ENCODE results near the gene LINC01488. TPM values are rescaled to one million over a fixed set of nuclear protein-coding genes. Genes with fewer than 3 reads are reported as not detected.

Gene LINC01488
- total and polyA plus RNA-seq, 2 experiments from 2014 or later = not detected

DNA sequence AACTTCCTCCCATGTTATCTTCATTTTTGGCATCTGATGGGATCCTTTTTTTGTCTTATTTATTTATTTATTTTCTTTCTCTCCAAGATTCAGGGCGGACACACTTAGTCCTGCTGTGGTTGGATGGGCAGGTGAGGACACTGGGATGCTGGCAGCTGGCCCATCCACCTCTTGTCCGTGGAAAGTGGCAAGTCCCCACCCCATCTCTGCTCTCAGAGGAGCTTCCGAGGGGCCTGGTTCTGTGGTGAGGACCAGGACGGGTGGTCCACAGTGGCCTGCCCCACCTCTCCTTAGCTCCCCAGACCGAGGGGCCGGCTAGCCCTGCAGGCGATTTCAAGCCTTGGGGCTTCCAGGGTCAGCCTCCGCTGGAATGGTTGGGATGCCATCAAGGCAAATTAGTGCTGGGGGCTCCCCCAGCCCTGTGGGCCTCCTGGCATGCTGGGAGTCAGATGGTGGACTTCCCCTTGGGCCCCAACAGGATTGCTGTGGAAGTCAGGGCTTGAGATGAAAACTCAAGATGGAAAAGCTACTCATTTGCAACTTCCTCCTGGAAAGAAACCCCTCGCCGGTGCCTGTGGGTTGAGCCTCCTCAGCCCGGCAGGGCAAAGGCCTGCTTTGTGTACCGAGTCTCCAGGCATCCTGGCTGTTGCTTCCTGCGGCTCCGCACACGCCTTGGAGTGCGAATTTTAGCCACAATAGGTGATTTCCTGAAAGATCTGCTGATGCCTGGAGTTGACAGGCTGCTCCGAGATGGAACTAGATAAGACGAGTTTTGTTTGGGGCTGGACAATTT is 31.2 kb upstream of the LINC01488 start:
- Mint-ChIP-seq H3K36me3 (ENCODE audit: low read depth) (peaks cover 4% of the 10 kb centered on the region; the same call in 2 of the 3 replicates), H3K27me3 (ENCODE audit: insufficient read depth, low read depth, poor library complexity) (peaks cover 5% of the 10 kb centered on the region), H3K4me1 (peaks cover 13% of the 10 kb centered on the region), H3K4me3 (no peak overlapping the region), H3K27ac (no peak overlapping the region), H3K9me3 (no peaks in the 10 kb centered on the region)
- Histone ChIP-seq H2AFZ (no peak overlapping the region), H3K27me3 (ENCODE audit: insufficient read depth) (no peaks in the 10 kb centered on the region), H4K20me1 (replicated peaks; ENCODE audit: insufficient read depth) (no peaks in the 10 kb centered on the region), H3K4me3 (no peak overlapping the region), H3K79me2 (replicated peaks; ENCODE audit: insufficient read depth) (no peaks in the 10 kb centered on the region), H3K9me2 (ENCODE audit: insufficient read depth) (0 out of 2 replicates have a peak, but pooled peaks cover 10% of the 10 kb centered on the region), H3K36me3 (ENCODE audit: insufficient read depth) (no peaks in the 10 kb centered on the region), H3F3A (replicated peaks; ENCODE audit: low read depth) (no peaks in the 10 kb centered on the region), H3K4me2 (no peak overlapping the region), H3K27ac (ENCODE audit: low read depth) (no peak overlapping the region), H3K4me1 (ENCODE audit: insufficient read depth) (no peaks in the 10 kb centered on the region)
- DNase-seq (ENCODE audit: low spot score) (no peak), ATAC-seq (no peak)
- TF ChIP-seq, protein P1, sequence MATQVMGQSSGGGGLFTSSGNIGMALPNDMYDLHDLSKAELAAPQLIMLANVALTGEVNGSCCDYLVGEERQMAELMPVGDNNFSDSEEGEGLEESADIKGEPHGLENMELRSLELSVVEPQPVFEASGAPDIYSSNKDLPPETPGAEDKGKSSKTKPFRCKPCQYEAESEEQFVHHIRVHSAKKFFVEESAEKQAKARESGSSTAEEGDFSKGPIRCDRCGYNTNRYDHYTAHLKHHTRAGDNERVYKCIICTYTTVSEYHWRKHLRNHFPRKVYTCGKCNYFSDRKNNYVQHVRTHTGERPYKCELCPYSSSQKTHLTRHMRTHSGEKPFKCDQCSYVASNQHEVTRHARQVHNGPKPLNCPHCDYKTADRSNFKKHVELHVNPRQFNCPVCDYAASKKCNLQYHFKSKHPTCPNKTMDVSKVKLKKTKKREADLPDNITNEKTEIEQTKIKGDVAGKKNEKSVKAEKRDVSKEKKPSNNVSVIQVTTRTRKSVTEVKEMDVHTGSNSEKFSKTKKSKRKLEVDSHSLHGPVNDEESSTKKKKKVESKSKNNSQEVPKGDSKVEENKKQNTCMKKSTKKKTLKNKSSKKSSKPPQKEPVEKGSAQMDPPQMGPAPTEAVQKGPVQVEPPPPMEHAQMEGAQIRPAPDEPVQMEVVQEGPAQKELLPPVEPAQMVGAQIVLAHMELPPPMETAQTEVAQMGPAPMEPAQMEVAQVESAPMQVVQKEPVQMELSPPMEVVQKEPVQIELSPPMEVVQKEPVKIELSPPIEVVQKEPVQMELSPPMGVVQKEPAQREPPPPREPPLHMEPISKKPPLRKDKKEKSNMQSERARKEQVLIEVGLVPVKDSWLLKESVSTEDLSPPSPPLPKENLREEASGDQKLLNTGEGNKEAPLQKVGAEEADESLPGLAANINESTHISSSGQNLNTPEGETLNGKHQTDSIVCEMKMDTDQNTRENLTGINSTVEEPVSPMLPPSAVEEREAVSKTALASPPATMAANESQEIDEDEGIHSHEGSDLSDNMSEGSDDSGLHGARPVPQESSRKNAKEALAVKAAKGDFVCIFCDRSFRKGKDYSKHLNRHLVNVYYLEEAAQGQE (IDR thresholded peaks at IDR 0.05; ENCODE audit: unreplicated experiment) = no peak
- no peak for TF ChIP-seq CREB1 (CRISPR knock-in tag; IDR thresholded peaks at IDR 0.05; ENCODE audit: low read depth)
- no peak for TF ChIP-seq ZNF114 (CRISPR knock-in tag; IDR thresholded peaks at IDR 0.05)
- TF ChIP-seq, protein P2, sequence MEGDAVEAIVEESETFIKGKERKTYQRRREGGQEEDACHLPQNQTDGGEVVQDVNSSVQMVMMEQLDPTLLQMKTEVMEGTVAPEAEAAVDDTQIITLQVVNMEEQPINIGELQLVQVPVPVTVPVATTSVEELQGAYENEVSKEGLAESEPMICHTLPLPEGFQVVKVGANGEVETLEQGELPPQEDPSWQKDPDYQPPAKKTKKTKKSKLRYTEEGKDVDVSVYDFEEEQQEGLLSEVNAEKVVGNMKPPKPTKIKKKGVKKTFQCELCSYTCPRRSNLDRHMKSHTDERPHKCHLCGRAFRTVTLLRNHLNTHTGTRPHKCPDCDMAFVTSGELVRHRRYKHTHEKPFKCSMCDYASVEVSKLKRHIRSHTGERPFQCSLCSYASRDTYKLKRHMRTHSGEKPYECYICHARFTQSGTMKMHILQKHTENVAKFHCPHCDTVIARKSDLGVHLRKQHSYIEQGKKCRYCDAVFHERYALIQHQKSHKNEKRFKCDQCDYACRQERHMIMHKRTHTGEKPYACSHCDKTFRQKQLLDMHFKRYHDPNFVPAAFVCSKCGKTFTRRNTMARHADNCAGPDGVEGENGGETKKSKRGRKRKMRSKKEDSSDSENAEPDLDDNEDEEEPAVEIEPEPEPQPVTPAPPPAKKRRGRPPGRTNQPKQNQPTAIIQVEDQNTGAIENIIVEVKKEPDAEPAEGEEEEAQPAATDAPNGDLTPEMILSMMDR (conservative IDR thresholded peaks at IDR 0.05; ENCODE audit: low read depth in 2 of 2) = no peak
- no peak for TF ChIP-seq JUNB (IDR thresholded peaks at IDR 0.05; ENCODE audit: unreplicated experiment)
- no peak for TF ChIP-seq NANOG (IDR thresholded peaks at IDR 0.05; ENCODE audit: borderline replicate concordance)
- TF ChIP-seq EZH2 (IDR thresholded peaks at IDR 0.05; ENCODE audit: low read depth, unreplicated experiment) = no peak
- TF ChIP-seq, protein P3, sequence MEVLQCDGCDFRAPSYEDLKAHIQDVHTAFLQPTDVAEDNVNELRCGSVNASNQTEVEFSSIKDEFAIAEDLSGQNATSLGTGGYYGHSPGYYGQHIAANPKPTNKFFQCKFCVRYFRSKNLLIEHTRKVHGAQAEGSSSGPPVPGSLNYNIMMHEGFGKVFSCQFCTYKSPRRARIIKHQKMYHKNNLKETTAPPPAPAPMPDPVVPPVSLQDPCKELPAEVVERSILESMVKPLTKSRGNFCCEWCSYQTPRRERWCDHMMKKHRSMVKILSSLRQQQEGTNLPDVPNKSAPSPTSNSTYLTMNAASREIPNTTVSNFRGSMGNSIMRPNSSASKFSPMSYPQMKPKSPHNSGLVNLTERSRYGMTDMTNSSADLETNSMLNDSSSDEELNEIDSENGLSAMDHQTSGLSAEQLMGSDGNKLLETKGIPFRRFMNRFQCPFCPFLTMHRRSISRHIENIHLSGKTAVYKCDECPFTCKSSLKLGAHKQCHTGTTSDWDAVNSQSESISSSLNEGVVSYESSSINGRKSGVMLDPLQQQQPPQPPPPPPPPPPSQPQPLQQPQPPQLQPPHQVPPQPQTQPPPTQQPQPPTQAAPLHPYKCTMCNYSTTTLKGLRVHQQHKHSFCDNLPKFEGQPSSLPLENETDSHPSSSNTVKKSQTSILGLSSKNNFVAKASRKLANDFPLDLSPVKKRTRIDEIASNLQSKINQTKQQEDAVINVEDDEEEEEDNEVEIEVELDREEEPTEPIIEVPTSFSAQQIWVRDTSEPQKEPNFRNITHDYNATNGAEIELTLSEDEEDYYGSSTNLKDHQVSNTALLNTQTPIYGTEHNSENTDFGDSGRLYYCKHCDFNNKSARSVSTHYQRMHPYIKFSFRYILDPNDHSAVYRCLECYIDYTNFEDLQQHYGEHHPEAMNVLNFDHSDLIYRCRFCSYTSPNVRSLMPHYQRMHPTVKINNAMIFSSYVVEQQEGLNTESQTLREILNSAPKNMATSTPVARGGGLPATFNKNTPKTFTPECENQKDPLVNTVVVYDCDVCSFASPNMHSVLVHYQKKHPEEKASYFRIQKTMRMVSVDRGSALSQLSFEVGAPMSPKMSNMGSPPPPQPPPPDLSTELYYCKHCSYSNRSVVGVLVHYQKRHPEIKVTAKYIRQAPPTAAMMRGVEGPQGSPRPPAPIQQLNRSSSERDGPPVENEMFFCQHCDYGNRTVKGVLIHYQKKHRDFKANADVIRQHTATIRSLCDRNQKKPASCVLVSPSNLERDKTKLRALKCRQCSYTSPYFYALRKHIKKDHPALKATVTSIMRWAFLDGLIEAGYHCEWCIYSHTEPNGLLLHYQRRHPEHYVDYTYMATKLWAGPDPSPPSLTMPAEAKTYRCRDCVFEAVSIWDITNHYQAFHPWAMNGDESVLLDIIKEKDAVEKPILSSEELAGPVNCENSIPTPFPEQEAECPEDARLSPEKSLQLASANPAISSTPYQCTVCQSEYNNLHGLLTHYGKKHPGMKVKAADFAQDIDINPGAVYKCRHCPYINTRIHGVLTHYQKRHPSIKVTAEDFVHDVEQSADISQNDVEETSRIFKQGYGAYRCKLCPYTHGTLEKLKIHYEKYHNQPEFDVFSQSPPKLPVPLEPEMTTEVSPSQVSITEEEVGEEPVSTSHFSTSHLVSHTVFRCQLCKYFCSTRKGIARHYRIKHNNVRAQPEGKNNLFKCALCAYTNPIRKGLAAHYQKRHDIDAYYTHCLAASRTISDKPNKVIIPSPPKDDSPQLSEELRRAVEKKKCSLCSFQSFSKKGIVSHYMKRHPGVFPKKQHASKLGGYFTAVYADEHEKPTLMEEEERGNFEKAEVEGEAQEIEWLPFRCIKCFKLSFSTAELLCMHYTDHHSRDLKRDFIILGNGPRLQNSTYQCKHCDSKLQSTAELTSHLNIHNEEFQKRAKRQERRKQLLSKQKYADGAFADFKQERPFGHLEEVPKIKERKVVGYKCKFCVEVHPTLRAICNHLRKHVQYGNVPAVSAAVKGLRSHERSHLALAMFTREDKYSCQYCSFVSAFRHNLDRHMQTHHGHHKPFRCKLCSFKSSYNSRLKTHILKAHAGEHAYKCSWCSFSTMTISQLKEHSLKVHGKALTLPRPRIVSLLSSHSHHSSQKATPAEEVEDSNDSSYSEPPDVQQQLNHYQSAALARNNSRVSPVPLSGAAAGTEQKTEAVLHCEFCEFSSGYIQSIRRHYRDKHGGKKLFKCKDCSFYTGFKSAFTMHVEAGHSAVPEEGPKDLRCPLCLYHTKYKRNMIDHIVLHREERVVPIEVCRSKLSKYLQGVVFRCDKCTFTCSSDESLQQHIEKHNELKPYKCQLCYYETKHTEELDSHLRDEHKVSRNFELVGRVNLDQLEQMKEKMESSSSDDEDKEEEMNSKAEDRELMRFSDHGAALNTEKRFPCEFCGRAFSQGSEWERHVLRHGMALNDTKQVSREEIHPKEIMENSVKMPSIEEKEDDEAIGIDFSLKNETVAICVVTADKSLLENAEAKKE (CRISPR knock-in tag; IDR thresholded peaks at IDR 0.05) = no peak
- TF ChIP-seq STAT1 (IDR thresholded peaks at IDR 0.05; ENCODE audit: unreplicated experiment) = no peak
- TF ChIP-seq, protein P4, sequence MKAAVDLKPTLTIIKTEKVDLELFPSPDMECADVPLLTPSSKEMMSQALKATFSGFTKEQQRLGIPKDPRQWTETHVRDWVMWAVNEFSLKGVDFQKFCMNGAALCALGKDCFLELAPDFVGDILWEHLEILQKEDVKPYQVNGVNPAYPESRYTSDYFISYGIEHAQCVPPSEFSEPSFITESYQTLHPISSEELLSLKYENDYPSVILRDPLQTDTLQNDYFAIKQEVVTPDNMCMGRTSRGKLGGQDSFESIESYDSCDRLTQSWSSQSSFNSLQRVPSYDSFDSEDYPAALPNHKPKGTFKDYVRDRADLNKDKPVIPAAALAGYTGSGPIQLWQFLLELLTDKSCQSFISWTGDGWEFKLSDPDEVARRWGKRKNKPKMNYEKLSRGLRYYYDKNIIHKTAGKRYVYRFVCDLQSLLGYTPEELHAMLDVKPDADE (IDR thresholded peaks at IDR 0.05) = no peak
